ENCODE results near the gene RHOBTB3. TPM values are rescaled to one million over a fixed set of nuclear protein-coding genes. Genes with fewer than 3 reads are reported as not detected.

RHOBTB3 gene
- total RNA-seq, 1 experiment from 2014 or later, result 6.8 TPM

GRCh38 chr5:95823218-95823737 is 92.1 kb downstream of the RHOBTB3 start:
- Mint-ChIP-seq H3K4me1 (peaks cover 32% of the 10 kb centered on the region in 2 experiments), H3K27me3 (ENCODE audit: low read depth) (peaks cover 7% of the 10 kb centered on the region), H3K36me3 (ENCODE audit: insufficient read depth in 1 of 3, low read depth in 3 of 3) (no peaks in the 10 kb centered on the region), H3K9me3 (no peaks in the 10 kb centered on the region), H3K27ac (no peak overlapping the region; a peak in 1 of 7 replicates), H3K4me3 (peak overlapping the region; percentile 20 to 96; a peak in 3 of 5 replicates)
- no peak for DNase-seq
- H3K23ac ChIP-seq (ENCODE audit: insufficient read length, low read depth, low read length), result no peak overlapping the region
- no peaks in the 10 kb centered on the region for H3K79me2 ChIP-seq (ENCODE audit: insufficient read depth, low read length)
- H2AFZ ChIP-seq (ENCODE audit: low read length), result peak overlapping the region; percentile 11
- H4K91ac ChIP-seq (ENCODE audit: insufficient read length, low read depth, low read length), result no peak overlapping the region
- H3K18ac ChIP-seq (ENCODE audit: insufficient read length, low read depth, low read length), result no peak overlapping the region
- H3K9ac ChIP-seq (ENCODE audit: extremely low read depth, insufficient read length, low read length), result no peak overlapping the region
- H3K23me2 ChIP-seq (ENCODE audit: insufficient read length, low read depth, low read length, poor library complexity, severe bottlenecking), result peaks cover 9% of the 10 kb centered on the region
- peaks cover 6% of the 10 kb centered on the region; the same call in 1 of the 2 replicates for H3K4me1 ChIP-seq (ENCODE audit: insufficient read depth, low read length)
- no peak overlapping the region for H2BK120ac ChIP-seq (ENCODE audit: low read depth, low read length, poor library complexity, severe bottlenecking)
- no peaks in the 10 kb centered on the region for H3K79me1 ChIP-seq (ENCODE audit: insufficient read depth, low read depth, low read length, poor library complexity, severe bottlenecking)
- no peaks in the 10 kb centered on the region for H3K9me3 ChIP-seq (ENCODE audit: control insufficient read depth, low read depth, low read length)
- no peak overlapping the region for H2BK15ac ChIP-seq (ENCODE audit: low read depth, low read length)
- H4K20me1 ChIP-seq (ENCODE audit: control insufficient read depth, insufficient read depth, insufficient read length), result no peaks in the 10 kb centered on the region
- H3K27ac ChIP-seq (ENCODE audit: insufficient read length, low read depth, low read length), result no peak overlapping the region
- no peak overlapping the region for H2AK5ac ChIP-seq (ENCODE audit: insufficient read length, low read length)
- no peak overlapping the region for H2BK5ac ChIP-seq (ENCODE audit: insufficient read length, low read length)
- H3K56ac ChIP-seq (ENCODE audit: insufficient read length, low read depth, low read length), result no peak overlapping the region
- H3K4ac ChIP-seq (ENCODE audit: low read depth, low read length), result no peak overlapping the region
- TF ChIP-seq, protein P1, sequence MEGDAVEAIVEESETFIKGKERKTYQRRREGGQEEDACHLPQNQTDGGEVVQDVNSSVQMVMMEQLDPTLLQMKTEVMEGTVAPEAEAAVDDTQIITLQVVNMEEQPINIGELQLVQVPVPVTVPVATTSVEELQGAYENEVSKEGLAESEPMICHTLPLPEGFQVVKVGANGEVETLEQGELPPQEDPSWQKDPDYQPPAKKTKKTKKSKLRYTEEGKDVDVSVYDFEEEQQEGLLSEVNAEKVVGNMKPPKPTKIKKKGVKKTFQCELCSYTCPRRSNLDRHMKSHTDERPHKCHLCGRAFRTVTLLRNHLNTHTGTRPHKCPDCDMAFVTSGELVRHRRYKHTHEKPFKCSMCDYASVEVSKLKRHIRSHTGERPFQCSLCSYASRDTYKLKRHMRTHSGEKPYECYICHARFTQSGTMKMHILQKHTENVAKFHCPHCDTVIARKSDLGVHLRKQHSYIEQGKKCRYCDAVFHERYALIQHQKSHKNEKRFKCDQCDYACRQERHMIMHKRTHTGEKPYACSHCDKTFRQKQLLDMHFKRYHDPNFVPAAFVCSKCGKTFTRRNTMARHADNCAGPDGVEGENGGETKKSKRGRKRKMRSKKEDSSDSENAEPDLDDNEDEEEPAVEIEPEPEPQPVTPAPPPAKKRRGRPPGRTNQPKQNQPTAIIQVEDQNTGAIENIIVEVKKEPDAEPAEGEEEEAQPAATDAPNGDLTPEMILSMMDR (conservative IDR thresholded peaks at IDR 0.05), result no peak
- H2BK20ac ChIP-seq (ENCODE audit: low read depth, low read length, poor library complexity, severe bottlenecking), result no peak overlapping the region
- WGBS (ENCODE audit: extremely low coverage, insufficient read length, low lambda C conversion rate), result no CpG with 5 or more reads among the region's 7 CpGs
- H3K4me2 ChIP-seq (ENCODE audit: insufficient read depth, insufficient read length, low read length), result peak overlapping the region; percentile 12
- H4K5ac ChIP-seq (ENCODE audit: insufficient read length, low read depth, low read length), result no peak overlapping the region
- H4K8ac ChIP-seq (replicated peaks; ENCODE audit: insufficient read length, low read depth, low read length), result no peak overlapping the region
- no peaks in the 10 kb centered on the region for H3K27me3 ChIP-seq (ENCODE audit: insufficient read depth, low read length)
- no peak overlapping the region for H3T11ph ChIP-seq (ENCODE audit: low read length)
- no peak overlapping the region for H2BK12ac ChIP-seq (ENCODE audit: insufficient read length, low read depth, low read length)
- no peak overlapping the region for H3K14ac ChIP-seq (ENCODE audit: insufficient read depth, low read length)
